ENCODE results near the gene ZNF823. TPM values are rescaled to one million over a fixed set of nuclear protein-coding genes. Genes with fewer than 3 reads are reported as not detected.
A peak's percentile ranks its signal among the peaks of the same experiment; 100 is the strongest.

Gene ZNF823
- total and polyA plus RNA-seq, 9 of the 15 experiments (the other 6 are each of a cell fraction or from before 2014, with no cell fraction given): 4.0 to 13.4 (median 6.1) TPM

GRCh38 chr19:11766597-11767591 is 28.1 kb upstream of the ZNF823 start, which contains the start of gene ZNF441 (continued):
- TF ChIP-seq, protein P1, sequence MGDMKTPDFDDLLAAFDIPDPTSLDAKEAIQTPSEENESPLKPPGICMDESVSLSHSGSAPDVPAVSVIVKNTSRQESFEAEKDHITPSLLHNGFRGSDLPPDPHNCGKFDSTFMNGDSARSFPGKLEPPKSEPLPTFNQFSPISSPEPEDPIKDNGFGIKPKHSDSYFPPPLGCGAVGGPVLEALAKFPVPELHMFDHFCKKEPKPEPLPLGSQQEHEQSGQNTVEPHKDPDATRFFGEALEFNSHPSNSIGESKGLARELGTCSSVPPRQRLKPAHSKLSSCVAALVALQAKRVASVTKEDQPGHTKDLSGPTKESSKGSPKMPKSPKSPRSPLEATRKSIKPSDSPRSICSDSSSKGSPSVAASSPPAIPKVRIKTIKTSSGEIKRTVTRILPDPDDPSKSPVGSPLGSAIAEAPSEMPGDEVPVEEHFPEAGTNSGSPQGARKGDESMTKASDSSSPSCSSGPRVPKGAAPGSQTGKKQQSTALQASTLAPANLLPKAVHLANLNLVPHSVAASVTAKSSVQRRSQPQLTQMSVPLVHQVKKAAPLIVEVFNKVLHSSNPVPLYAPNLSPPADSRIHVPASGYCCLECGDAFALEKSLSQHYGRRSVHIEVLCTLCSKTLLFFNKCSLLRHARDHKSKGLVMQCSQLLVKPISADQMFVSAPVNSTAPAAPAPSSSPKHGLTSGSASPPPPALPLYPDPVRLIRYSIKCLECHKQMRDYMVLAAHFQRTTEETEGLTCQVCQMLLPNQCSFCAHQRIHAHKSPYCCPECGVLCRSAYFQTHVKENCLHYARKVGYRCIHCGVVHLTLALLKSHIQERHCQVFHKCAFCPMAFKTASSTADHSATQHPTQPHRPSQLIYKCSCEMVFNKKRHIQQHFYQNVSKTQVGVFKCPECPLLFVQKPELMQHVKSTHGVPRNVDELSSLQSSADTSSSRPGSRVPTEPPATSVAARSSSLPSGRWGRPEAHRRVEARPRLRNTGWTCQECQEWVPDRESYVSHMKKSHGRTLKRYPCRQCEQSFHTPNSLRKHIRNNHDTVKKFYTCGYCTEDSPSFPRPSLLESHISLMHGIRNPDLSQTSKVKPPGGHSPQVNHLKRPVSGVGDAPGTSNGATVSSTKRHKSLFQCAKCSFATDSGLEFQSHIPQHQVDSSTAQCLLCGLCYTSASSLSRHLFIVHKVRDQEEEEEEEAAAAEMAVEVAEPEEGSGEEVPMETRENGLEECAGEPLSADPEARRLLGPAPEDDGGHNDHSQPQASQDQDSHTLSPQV (IDR thresholded peaks at IDR 0.05): no peak
- TF ChIP-seq ZNF263 (CRISPR knock-in tag; IDR thresholded peaks at IDR 0.05; ENCODE audit: borderline replicate concordance) (0 out of 2 replicates have a peak, but pooled peaks have one; percentile 19), NR2C1 (IDR thresholded peaks at IDR 0.05) (peak; percentile 74), NR2C1 (tag; IDR thresholded peaks at IDR 0.05) (peak; percentile 47), POLR2B (IDR thresholded peaks at IDR 0.05; ENCODE audit: low read depth, partially characterized antibody) (peak; percentile 70), HDAC2 (IDR thresholded peaks at IDR 0.05) (no peak), ZNF644 (tag; IDR thresholded peaks at IDR 0.05; ENCODE audit: low read depth) (no peak), ELF4 (CRISPR knock-in tag; IDR thresholded peaks at IDR 0.05) (peak; percentile 50; the same call in 1 of the 2 replicates), ZNF23 (CRISPR knock-in tag; IDR thresholded peaks at IDR 0.05) (no peak), ELK3 (CRISPR knock-in tag; IDR thresholded peaks at IDR 0.05) (no peak), TEAD2 (tag; IDR thresholded peaks at IDR 0.05) (no peak), RCOR1 (IDR thresholded peaks at IDR 0.05; ENCODE audit: borderline replicate concordance in 1 of 2, low read depth in 2 of 2, low read length in 2 of 2) (peak in 1 of 2 experiments; percentile 7; a peak in 1 of 4 replicates), ETV1 (tag; conservative IDR thresholded peaks at IDR 0.05; ENCODE audit: low read depth) (peak; percentile 76; the same call in 1 of the 2 replicates), ZNF699 (CRISPR knock-in tag; IDR thresholded peaks at IDR 0.05; ENCODE audit: insufficient replicate concordance) (no peak)
- TF ChIP-seq, protein P2, sequence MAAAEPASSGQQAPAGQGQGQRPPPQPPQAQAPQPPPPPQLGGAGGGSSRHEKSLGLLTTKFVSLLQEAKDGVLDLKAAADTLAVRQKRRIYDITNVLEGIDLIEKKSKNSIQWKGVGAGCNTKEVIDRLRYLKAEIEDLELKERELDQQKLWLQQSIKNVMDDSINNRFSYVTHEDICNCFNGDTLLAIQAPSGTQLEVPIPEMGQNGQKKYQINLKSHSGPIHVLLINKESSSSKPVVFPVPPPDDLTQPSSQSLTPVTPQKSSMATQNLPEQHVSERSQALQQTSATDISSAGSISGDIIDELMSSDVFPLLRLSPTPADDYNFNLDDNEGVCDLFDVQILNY (CRISPR knock-in tag; IDR thresholded peaks at IDR 0.05): no peak
- TF ChIP-seq, protein P3, sequence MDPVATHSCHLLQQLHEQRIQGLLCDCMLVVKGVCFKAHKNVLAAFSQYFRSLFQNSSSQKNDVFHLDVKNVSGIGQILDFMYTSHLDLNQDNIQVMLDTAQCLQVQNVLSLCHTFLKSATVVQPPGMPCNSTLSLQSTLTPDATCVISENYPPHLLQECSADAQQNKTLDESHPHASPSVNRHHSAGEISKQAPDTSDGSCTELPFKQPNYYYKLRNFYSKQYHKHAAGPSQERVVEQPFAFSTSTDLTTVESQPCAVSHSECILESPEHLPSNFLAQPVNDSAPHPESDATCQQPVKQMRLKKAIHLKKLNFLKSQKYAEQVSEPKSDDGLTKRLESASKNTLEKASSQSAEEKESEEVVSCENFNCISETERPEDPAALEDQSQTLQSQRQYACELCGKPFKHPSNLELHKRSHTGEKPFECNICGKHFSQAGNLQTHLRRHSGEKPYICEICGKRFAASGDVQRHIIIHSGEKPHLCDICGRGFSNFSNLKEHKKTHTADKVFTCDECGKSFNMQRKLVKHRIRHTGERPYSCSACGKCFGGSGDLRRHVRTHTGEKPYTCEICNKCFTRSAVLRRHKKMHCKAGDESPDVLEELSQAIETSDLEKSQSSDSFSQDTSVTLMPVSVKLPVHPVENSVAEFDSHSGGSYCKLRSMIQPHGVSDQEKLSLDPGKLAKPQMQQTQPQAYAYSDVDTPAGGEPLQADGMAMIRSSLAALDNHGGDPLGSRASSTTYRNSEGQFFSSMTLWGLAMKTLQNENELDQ (CRISPR knock-in tag; IDR thresholded peaks at IDR 0.05; ENCODE audit: borderline replicate concordance): no peak

Measured in K562 (cell line).